ENCODE measurements around the gene RPL7A. TPM values are rescaled to one million over a fixed set of nuclear protein-coding genes. Genes with fewer than 3 reads are reported as not detected.

The RPL7A gene
- total RNA-seq, 1 experiment from 2014 or later = 2,948 TPM

DNA sequence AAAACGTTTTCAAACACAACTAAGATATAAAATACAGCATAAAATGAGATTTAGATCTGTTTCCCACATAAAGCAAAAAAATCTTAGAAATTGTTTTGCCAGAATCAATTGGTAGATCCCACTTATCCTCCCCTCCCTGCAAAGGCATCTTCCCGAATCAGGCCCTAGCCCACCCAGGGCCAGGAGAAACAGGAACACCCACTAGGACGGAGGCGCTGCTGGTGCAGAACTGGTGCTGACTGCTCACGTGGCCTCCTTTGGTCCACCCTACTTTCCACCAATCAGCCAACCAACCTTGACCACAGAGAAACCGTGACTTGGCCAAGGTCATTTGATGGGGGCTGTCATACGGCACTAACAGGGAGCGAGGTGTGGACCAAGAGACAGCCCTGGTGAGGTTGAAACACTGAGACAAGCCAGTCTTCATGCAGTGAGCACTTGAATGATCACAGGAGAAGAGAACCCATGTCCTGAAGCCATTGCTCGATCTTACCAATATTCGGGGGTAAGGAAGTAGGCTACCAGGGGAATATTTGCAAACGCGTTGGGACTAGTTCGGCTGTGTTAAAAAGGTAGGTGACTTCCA is 13.6 kb downstream of the RPL7A start:
- Histone ChIP-seq H3K4me3 (ENCODE audit: insufficient read depth, low read depth, low read length) (no peak overlapping the region), H3K36me3 (replicated peaks; ENCODE audit: control insufficient read depth, insufficient read depth, low read length) (peaks cover 43% of the 10 kb centered on the region), H3K27me3 (ENCODE audit: control insufficient read depth, insufficient read depth, low read length) (no peaks in the 10 kb centered on the region)
- DNase-seq = no peak

DNA sequence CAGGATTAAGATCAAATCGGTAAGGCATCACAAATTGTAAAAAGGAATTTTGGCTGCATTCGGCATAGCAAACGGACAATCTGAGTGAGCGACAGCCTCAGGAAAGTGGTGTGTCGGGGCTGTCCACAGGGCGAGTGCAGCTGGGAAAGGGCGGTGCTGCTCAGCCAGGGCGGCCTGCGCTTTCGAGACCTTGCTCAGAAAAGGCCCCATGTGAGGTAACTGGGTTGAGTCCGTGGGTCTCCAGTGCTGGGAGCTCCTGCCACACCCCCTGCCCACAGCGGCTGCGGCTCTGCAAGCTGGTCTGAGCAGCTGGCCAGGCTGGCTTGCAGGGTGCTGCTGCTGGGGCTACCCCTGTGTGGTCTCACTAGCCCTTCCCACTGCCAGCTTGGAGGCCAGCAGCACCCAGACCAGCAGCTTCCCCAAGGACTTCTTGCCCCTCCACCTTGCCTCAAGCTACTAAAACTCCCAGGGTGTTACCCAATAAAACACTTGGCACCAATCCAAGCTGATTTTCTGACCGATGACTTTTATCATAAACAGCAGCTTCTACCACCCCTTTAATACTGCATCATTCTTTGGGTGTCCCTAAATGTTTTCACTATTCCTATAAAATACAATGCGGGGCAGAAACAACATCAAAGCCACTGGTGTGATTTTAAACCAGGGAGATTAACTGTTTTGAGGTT is 14.5 kb downstream of the RPL7A start:
- Histone ChIP-seq H3K4me3 (ENCODE audit: insufficient read depth, low read depth, low read length) (no peak overlapping the region), H3K27me3 (ENCODE audit: control insufficient read depth, insufficient read depth, low read length) (no peaks in the 10 kb centered on the region), H3K36me3 (replicated peaks; ENCODE audit: control insufficient read depth, insufficient read depth, low read length) (peaks cover 48% of the 10 kb centered on the region)
- DNase-seq = no peak

DNA sequence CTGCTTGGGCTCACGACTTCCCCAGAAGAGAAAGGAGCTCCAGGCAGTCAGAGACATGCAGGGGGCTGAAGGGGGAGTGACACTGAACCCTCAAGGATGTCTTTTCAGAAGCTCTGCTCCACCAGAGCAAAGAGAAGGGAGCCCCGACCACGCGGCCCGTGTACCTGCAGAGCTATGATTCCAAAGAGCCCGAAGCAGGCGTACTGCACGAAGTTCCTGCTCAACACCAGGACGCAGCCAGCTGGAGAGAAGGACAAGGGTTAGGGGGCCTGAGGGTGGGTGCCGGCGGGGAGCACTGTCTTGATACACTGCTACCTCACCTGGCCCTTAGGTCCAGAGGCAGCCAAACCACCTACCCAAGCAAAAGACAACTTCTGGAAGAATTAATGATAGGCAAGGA is 18.4 kb downstream of the RPL7A start:
- no peak overlapping the region for H3K4me3 ChIP-seq (ENCODE audit: insufficient read depth, low read depth, low read length)
- no peaks in the 10 kb centered on the region for H3K27me3 ChIP-seq (ENCODE audit: control insufficient read depth, insufficient read depth, low read length)
- no peak for DNase-seq
- peaks cover 57% of the 10 kb centered on the region for H3K36me3 ChIP-seq (replicated peaks; ENCODE audit: control insufficient read depth, insufficient read depth, low read length)

DNA sequence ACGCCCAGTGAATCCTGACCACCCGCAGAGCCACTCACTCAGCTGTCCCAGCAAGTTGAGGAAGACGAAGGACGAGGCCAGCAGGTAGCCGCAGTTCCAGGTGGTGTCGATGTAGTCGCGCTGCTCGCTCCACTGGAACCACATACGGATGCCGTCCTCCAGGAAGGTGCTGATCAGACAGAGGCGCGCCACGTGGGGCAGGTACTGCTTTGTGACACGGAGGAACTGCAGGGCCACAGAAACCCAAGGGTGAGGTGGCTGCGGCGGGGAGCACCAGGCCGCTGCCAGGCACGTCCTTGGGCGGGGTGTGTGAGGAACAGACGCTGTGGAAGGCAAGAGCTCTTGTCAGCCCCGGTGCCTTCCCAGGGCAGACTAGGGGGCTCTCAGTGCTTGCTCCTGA is 19.2 kb downstream of the RPL7A start:
- no peaks in the 10 kb centered on the region for H3K27me3 ChIP-seq (ENCODE audit: control insufficient read depth, insufficient read depth, low read length)
- DNase-seq = no peak
- no peak overlapping the region for H3K4me3 ChIP-seq (ENCODE audit: insufficient read depth, low read depth, low read length)
- H3K36me3 ChIP-seq (replicated peaks; ENCODE audit: control insufficient read depth, insufficient read depth, low read length) = peaks cover 55% of the 10 kb centered on the region

DNA sequence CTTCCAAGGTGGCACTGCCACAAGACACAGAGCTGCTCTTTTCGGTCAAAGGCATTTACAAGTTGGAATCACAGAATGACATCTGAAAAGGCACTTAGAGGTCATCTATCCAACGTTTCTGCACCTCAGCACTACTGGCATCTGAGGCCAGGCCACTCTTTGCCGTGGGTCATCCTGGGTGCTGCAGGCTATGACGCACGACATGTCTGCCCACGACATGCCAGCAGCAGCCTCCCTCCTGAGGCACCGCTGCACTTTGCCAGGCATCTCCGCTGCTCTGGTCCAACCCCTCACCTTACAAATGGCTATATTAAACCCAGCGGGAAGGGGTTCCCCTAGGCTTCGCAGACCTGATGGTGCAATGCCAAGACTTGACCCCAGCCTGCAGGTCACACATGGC is 19.8 kb downstream of the RPL7A start:
- no peak for DNase-seq
- Histone ChIP-seq H3K36me3 (replicated peaks; ENCODE audit: control insufficient read depth, insufficient read depth, low read length) (peaks cover 51% of the 10 kb centered on the region), H3K4me3 (ENCODE audit: insufficient read depth, low read depth, low read length) (no peak overlapping the region), H3K27me3 (ENCODE audit: control insufficient read depth, insufficient read depth, low read length) (no peaks in the 10 kb centered on the region)

DNA sequence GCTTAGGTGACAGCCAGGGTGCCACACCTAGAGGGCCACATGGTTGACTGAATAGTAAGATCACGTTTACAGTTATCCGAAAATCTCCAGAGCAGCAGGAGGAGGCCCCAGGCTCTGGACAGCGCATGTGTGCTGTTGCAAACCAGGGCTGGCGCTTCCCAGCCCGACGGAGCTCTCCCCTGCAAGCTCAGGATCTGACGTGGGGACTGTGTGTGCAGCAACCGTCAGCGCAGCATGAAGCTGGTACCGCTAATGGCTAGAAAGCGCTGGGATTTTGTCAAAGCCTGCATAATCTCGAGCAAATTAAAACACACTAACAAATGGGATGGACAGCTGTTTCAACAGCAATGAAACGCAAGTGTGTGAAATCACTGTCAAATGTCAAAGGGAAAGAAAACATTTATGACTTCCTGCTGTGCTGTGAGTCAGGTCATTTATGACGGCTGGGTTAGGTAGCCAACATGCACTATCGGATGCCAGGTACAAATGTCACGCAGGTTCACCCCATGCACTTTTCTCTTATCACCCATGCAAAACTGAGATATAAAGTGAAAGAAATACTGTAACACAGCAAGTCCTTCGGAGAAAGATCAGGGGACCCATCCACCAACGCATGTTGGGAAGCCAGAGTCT is 20.3 kb downstream of the RPL7A start:
- Histone ChIP-seq H3K4me3 (ENCODE audit: insufficient read depth, low read depth, low read length) (no peak overlapping the region), H3K36me3 (replicated peaks; ENCODE audit: control insufficient read depth, insufficient read depth, low read length) (peaks cover 47% of the 10 kb centered on the region), H3K27me3 (ENCODE audit: control insufficient read depth, insufficient read depth, low read length) (no peaks in the 10 kb centered on the region)
- no peak for DNase-seq

DNA sequence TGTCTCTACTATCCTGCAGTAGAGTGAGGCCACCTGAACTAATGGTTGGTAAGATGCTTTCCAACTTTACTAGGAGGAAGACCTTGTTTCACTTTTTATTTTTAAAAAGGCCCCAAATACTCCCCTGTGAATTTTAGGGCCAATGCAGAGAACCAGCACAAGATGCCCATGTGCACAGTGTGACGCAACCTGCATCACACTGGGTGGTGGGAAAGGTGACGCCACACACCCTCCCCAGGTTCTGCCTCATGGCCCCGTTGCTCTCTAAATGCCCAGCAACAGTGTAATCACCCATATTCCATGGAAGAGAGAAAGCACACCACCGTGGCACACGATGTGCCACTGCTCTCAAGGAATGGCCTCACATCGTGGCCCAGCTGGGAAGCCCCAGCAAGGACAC is 21.4 kb downstream of the RPL7A start:
- no peaks in the 10 kb centered on the region for H3K27me3 ChIP-seq (ENCODE audit: control insufficient read depth, insufficient read depth, low read length)
- H3K4me3 ChIP-seq (ENCODE audit: insufficient read depth, low read depth, low read length) = no peak overlapping the region
- peaks cover 42% of the 10 kb centered on the region for H3K36me3 ChIP-seq (replicated peaks; ENCODE audit: control insufficient read depth, insufficient read depth, low read length)
- DNase-seq = no peak

DNA sequence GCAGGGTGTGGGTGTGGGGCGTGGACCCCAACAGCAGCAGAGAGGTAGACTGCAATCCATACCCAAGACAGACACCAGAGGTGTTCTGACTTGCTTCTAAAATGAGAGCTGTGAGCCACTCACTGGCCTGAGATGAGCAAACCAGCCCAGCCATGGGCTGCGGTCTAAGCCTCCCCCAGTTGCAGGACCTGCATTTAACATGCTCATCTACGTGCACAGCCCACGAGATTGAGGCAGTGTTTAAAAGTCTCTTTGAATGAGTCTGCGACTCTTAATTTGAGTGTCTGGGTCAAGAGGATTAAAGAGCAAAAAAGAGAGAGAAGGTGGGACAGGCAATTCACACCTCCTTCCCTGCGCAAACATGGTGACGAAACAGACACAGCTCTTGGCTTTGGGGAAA is 21.9 kb downstream of the RPL7A start:
- no peak for DNase-seq
- no peaks in the 10 kb centered on the region for H3K27me3 ChIP-seq (ENCODE audit: control insufficient read depth, insufficient read depth, low read length)
- H3K4me3 ChIP-seq (ENCODE audit: insufficient read depth, low read depth, low read length) = no peak overlapping the region
- peaks cover 40% of the 10 kb centered on the region for H3K36me3 ChIP-seq (replicated peaks; ENCODE audit: control insufficient read depth, insufficient read depth, low read length)

DNA sequence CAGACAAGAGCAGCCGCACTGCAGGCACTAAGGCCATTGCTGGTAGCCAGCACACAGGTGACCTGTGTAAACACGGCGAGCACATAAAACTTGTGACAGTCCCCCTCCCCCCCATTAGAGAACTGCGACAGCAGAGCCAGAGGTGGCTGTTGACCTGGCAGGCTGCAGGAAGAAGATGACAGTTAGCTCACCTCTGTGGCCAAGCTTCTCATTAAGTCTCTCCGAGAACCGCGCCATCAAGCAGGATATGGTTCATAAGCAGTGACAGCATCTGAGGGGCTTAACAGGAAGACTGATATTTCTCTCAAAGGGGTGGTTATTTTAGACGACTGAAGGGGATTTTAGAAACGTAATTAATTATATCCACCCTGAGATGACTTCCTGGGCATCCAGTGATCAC is 22.7 kb downstream of the RPL7A start:
- Histone ChIP-seq H3K27me3 (ENCODE audit: control insufficient read depth, insufficient read depth, low read length) (no peaks in the 10 kb centered on the region), H3K36me3 (replicated peaks; ENCODE audit: control insufficient read depth, insufficient read depth, low read length) (peaks cover 33% of the 10 kb centered on the region), H3K4me3 (ENCODE audit: insufficient read depth, low read depth, low read length) (no peak overlapping the region)
- no peak for DNase-seq

DNA sequence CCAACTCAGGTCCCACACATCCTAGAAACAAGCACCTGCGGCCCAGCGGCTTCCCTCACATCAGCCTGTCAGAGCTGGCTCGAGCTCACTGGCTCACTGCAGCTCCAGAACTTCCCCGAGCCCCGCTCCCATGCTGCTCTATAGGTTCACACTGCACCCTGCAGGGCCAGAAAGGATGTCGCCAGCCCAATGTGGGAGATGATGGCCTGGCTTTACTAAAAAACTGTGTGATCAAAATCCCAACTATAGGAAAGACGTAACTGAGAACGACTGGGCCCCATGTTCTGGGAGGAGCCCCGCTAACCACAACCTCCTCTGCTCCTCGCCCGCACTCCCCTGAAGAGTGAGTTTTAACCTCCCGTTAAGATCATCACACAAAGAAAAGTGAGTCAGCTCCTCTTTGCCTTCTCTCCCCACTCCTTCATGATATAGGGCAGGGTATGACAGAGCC is 23.3 kb downstream of the RPL7A start:
- no peak for DNase-seq
- Histone ChIP-seq H3K4me3 (ENCODE audit: insufficient read depth, low read depth, low read length) (no peak overlapping the region), H3K36me3 (replicated peaks; ENCODE audit: control insufficient read depth, insufficient read depth, low read length) (peaks cover 28% of the 10 kb centered on the region)

DNA sequence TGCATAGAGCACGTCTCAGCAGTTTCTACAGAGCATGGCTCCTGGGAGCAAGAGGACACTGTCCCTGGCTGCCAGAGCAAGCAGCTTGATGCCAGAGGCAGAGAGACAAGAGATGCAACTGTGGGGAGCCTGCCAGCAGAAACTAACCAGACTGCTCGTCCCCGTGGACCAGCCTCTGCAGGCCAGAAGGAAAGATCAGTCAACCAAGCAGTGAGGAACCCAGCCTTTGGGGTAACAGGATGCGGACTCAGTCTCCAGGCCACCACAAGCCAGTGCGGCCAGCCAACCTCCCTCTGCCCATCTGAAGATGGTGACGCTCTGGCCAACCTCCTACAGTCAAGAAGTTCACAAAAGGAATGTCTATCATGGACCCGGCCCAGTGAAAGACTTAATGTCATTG is 24.1 kb downstream of the RPL7A start:
- DNase-seq = no peak
- Histone ChIP-seq H3K4me3 (ENCODE audit: insufficient read depth, low read depth, low read length) (no peak overlapping the region), H3K27me3 (ENCODE audit: control insufficient read depth, insufficient read depth, low read length) (peaks cover 6% of the 10 kb centered on the region), H3K36me3 (replicated peaks; ENCODE audit: control insufficient read depth, insufficient read depth, low read length) (peaks cover 22% of the 10 kb centered on the region)

More for the DNA sequence above, 23.3 kb downstream of the RPL7A start:
- no peaks in the 10 kb centered on the region; the same call in 1 of the 2 replicates for H3K27me3 ChIP-seq (ENCODE audit: control insufficient read depth, insufficient read depth, low read length)

DNA sequence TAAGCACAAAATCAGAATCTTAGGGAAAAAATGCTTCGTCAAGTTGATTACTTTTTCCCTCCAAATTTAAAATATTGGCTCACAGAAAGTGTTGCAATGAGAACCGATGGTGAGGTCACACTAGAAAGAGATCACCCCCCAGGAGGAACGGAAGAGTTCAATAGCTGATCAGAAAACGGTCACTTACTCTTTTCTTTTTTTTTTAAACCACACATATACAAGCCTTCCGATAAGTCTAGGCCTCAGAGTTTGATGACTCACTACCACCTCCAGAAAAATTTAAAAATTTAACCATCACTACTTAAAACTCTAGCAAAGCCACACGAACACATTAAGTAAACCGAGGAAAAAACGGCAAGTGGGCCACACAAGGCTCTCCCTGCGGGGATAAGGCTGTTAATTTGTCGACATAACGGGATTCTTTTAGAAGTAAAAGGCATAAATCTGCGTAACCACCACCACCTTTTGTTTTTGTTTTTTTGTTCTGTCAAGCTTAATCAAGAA is 26.6 kb downstream of the RPL7A start:
- peaks cover 13% of the 10 kb centered on the region for H3K36me3 ChIP-seq (replicated peaks; ENCODE audit: control insufficient read depth, insufficient read depth, low read length)
- no peak for DNase-seq
- peak overlapping the region; percentile 77 for H3K4me3 ChIP-seq (ENCODE audit: insufficient read depth, low read depth, low read length)

DNA sequence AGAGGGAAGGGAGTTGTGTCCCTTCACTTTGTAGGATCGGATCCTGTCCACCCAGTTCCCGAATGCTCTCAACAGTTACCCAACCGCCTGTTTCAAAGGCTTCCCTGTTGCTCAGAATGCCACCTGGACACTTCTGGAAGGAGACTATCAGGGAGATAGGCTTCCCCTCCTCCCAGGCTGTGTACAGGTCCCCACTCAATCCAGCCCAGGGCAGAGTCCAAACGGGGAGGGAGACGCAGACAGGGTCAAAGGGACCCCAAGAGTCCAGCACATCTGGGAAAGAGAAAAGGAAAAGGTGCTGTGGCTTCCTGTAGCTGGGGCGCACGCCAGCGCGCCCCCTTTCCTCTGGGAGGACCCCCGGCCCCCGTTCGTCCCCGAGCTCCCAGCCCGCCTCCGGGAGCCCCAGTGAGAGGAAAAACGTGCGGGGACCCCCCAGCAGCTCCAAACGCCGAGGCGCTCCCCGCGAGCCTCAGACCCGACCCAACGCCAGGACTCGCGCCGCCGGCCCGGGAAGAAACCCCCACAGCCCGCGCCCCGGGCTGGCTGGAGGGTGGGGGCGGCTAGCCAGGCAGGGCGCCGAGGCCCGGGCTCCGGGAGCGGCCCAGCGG is 27.2 kb downstream of the RPL7A start:
- H3K4me3 ChIP-seq (ENCODE audit: insufficient read depth, low read depth, low read length) = peak overlapping the region; percentile 77
- DNase-seq = peak; percentile 87

More for the DNA sequence above, 26.6 kb downstream of the RPL7A start:
- H3K27me3 ChIP-seq (ENCODE audit: control insufficient read depth, insufficient read depth, low read length) = peaks cover 11% of the 10 kb centered on the region

DNA sequence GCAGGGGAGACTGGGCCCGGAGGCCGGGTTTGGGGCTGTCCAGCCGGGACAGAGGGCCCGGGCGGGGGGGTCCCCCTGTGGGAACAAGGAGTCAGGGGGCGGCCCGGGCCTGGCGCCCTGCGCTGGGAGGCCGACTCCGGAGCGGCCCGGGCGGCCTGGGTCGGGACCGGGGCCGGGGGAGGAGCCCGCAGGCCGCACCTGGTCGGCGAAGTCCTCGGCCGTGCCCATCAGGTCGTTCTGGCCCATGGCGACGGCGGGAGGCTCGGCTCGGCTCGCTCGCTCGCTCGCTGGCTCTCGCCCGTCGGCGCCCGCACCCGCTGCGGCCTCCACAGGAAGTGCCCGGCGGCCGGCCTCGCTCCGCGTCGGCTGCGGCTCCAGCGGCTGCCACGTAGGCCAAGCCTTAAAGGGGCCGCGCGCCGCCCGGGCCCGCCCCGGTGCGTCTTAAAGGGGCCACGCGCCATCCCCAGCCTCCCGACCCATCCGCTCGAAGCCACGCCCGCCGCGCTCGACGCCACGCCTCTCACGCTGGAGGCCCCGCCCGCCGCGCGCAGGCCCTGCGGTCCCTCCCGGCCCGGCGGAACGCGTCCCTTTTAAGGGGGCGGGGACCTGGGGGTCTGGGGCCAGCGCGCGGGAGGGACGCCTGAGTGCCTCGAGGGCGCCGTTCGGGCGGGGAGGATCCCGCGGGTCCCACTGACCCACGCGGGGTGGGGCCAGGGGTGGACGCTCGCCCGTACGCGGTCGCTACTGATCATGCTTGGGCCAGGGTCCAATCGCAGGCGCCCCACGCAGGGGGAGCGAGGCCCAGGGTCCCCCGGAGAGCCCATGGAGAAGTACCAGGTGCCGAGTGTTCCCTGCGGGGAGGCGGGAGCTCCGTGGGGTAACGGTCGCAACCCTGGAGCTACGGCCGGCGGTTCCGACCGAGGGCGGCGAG is 28.0 kb downstream of the RPL7A start, which contains the start of the genes STKLD1 and SURF4:
Gene STKLD1, plus strand, starts transcription at position 643 of the 931 bp plus-strand sequence. Its CDS starts 108 bp downstream, at position 751.
Gene SURF4, minus strand, starts transcription at position 337 of the 931 bp plus-strand sequence. Its CDS starts 91 bp downstream, at position 246.
- Histone ChIP-seq H3K36me3 (replicated peaks; ENCODE audit: control insufficient read depth, insufficient read depth, low read length) (peaks cover 3% of the 10 kb centered on the region; the same call in 1 of the 2 replicates), H3K4me3 (ENCODE audit: insufficient read depth, low read depth, low read length) (peak within 1 kb of the TSS; percentile 77), H3K27me3 (ENCODE audit: control insufficient read depth, insufficient read depth, low read length) (peaks cover 11% of the 10 kb centered on the region)
- DNase-seq = peak; percentile 100

More for the DNA sequence above, 27.2 kb downstream of the RPL7A start:
- peaks cover 11% of the 10 kb centered on the region for H3K27me3 ChIP-seq (ENCODE audit: control insufficient read depth, insufficient read depth, low read length)
- peaks cover 7% of the 10 kb centered on the region for H3K36me3 ChIP-seq (replicated peaks; ENCODE audit: control insufficient read depth, insufficient read depth, low read length)

Data from H7 (cell line).